IMR-90 (cell line): ENCODE data around the gene SPRED3. TPM values are rescaled to one million over a fixed set of nuclear protein-coding genes. Genes with fewer than 3 reads are reported as not detected.

Experiments
- ATAC-seq: fragments of 200-7000 bp; cut with Tn5 transposase; 2 replicates; pipeline ENCODE4 v1.9.1; 2020; ENCODE audit warnings: low read depth, mild to moderate bottlenecking, moderate library complexity
- BruUV-seq: library from RNA; stranded (reverse); fragments of 400-500 nt; replicated peaks from 2 replicates; lab custom pipeline; 2021; lab: Mats Ljungman, UMichigan
- CTCF ChIA-PET: fragments of 300-600 bp; formaldehyde crosslinking; extraction: SDS; loops from one replicate; lab custom pipeline; 2021; ENCODE audit warnings: antibody characterized with exemption; lab: Yijun Ruan, JAX
- POLR2A ChIA-PET: fragments of 300-600 bp; sonication (Branson Sonifier 250); formaldehyde crosslinking; loops from one replicate; lab custom pipeline; 2022; ENCODE audit warnings: antibody characterized with exemption; ENCODE audit not compliant: unreplicated experiment; lab: Charles Lee
- DNase-seq: peaks from one replicate; pipeline ENCODE4 v3.0.0; 2013
- H2AFZ ChIP-seq: replicated peaks from 2 replicates; pipeline ENCODE3; 2013; ENCODE audit warnings: low read length, mild to moderate bottlenecking; ENCODE audit not compliant: poor library complexity
- H2AK5ac ChIP-seq: 2 replicates; pipeline ENCODE4 v1.6.1; 2013; ENCODE audit warnings: low read depth, low read length, inconsistent platforms
- H2AK9ac ChIP-seq: replicated peaks from 2 replicates; pipeline ENCODE3; 2013; ENCODE audit warnings: mild to moderate bottlenecking, low read depth, low read length, moderate library complexity; ENCODE audit not compliant: poor library complexity
- H2BK120ac ChIP-seq: 2 replicates; pipeline ENCODE4 v1.6.1; 2013; ENCODE audit warnings: low read depth, low read length, inconsistent platforms
- H2BK15ac ChIP-seq: 3 replicates; pipeline ENCODE4 v1.6.1; 2013; ENCODE audit warnings: low read depth, low read length, inconsistent platforms
- H2BK20ac ChIP-seq: 2 replicates; pipeline ENCODE4 v1.6.1; 2013; ENCODE audit warnings: low read depth, mild to moderate bottlenecking, inconsistent platforms, low read length, moderate library complexity
- H2BK5ac ChIP-seq: 2 replicates; pipeline ENCODE4 v1.6.1; 2013; ENCODE audit warnings: mild to moderate bottlenecking, low read depth, low read length, inconsistent platforms; ENCODE audit not compliant: poor library complexity, severe bottlenecking
- H3K14ac ChIP-seq: replicated peaks from 2 replicates; pipeline ENCODE4 v1.6.1; 2013; ENCODE audit warnings: low read depth, low read length, inconsistent platforms
- H3K18ac ChIP-seq: 2 replicates; pipeline ENCODE4 v1.6.1; 2013; ENCODE audit warnings: low read depth, low read length, control low read depth
- H3K23ac ChIP-seq: 2 replicates; pipeline ENCODE4 v1.6.1; 2013; ENCODE audit warnings: low read depth, low read length, inconsistent platforms
- H3K27ac ChIP-seq: 2 replicates; pipeline ENCODE4 v1.5.1; 2013; ENCODE audit warnings: mild to moderate bottlenecking, control low read depth, low read length; ENCODE audit not compliant: insufficient read depth
- H3K27me3 ChIP-seq: 2 replicates; pipeline ENCODE4 v1.6.1; 2013; ENCODE audit warnings: low read length; ENCODE audit not compliant: control insufficient read depth, insufficient read depth
- H3K36me3 ChIP-seq: 2 replicates; pipeline ENCODE4 v1.6.1; 2013; ENCODE audit warnings: low read length, mixed read lengths; ENCODE audit not compliant: control insufficient read depth, insufficient read depth
- H3K4ac ChIP-seq: 2 replicates; pipeline ENCODE4 v1.6.1; 2013; ENCODE audit warnings: low read depth, low read length, inconsistent platforms
- H3K4me1 ChIP-seq: 2 replicates; pipeline ENCODE4 v1.6.1; 2013; ENCODE audit warnings: low read length, mixed read lengths; ENCODE audit not compliant: control insufficient read depth, insufficient read depth
- H3K4me2 ChIP-seq: 2 replicates; pipeline ENCODE4 v1.6.1; 2013; ENCODE audit warnings: low read depth, mild to moderate bottlenecking, control low read depth, low read length, moderate library complexity
- H3K4me3 ChIP-seq: 2 replicates; pipeline ENCODE4 v1.5.1; 2013; ENCODE audit warnings: low read depth, mild to moderate bottlenecking, control low read depth, low read length, moderate library complexity; ENCODE audit not compliant: insufficient read depth
- H3K56ac ChIP-seq: 2 replicates; pipeline ENCODE4 v1.6.1; 2013; ENCODE audit warnings: low read length, inconsistent platforms; ENCODE audit not compliant: insufficient read depth; ENCODE audit errors: extremely low read depth
- H3K79me1 ChIP-seq, 2 experiments: 2 replicates each; pipeline ENCODE4 v1.6.1; 2013; ENCODE audit warnings: low read length in 2 of 2, inconsistent platforms in 1 of 2, low read depth in 1 of 2
- H3K9ac ChIP-seq: 2 replicates; pipeline ENCODE4 v1.6.1; 2013; ENCODE audit warnings: low read depth, low read length, control low read depth
- H3K9me1 ChIP-seq: 2 replicates; pipeline ENCODE4 v1.6.1; 2013; ENCODE audit warnings: low read length, inconsistent platforms; ENCODE audit not compliant: insufficient read depth
- H3K9me3 ChIP-seq: 2 replicates; pipeline ENCODE4 v1.6.1; 2013; ENCODE audit warnings: low read length; ENCODE audit not compliant: control insufficient read depth, insufficient read depth
- H4K20me1 ChIP-seq: 2 replicates; pipeline ENCODE4 v1.6.1; 2013; ENCODE audit warnings: low read length, inconsistent platforms; ENCODE audit not compliant: insufficient read depth
- H4K5ac ChIP-seq: 2 replicates; pipeline ENCODE4 v1.6.1; 2013; ENCODE audit warnings: mild to moderate bottlenecking, low read depth, low read length, control low read depth
- H4K8ac ChIP-seq, 2 experiments: 2 replicates each; pipeline ENCODE4 v1.6.1; 2013; ENCODE audit warnings: low read depth in 2 of 2, low read length in 2 of 2, control low read depth in 1 of 2, inconsistent platforms in 1 of 2
- H4K91ac ChIP-seq: 2 replicates; pipeline ENCODE4 v1.6.1; 2013; ENCODE audit warnings: low read depth, low read length, inconsistent platforms; ENCODE audit not compliant: insufficient read depth
- BHLHE40 ChIP-seq: fragments of 150-350 bp; IDR thresholded peaks from 2 replicates; pipeline ENCODE4 v1.6.1; 2016; ENCODE audit warnings: mild to moderate bottlenecking, low read depth, low read length
- CEBPB ChIP-seq: IDR thresholded peaks from 2 replicates; pipeline ENCODE4 v1.6.1; 2012; ENCODE audit warnings: low read depth, low read length, improper control_type of control experiment
- CHD1 ChIP-seq: IDR thresholded peaks from 2 replicates; pipeline ENCODE4 v1.6.1; 2012; ENCODE audit warnings: low read depth, low read length, improper control_type of control experiment
- ELK1 ChIP-seq: fragments of 150-350 bp; IDR thresholded peaks from 2 replicates; pipeline ENCODE4 v1.6.1; 2016; ENCODE audit warnings: low read depth, mild to moderate bottlenecking, low read length, moderate library complexity, borderline replicate concordance
- FOS ChIP-seq: fragments of 150-350 bp; IDR thresholded peaks from 2 replicates; pipeline ENCODE4 v1.6.1; 2016; ENCODE audit warnings: low read depth, low read length
- MAFK ChIP-seq: IDR thresholded peaks from 2 replicates; pipeline ENCODE4 v1.6.1; 2012; ENCODE audit warnings: low read depth, low read length, improper control_type of control experiment
- MXI1 ChIP-seq: IDR thresholded peaks from 2 replicates; pipeline ENCODE4 v1.6.1; 2012; ENCODE audit warnings: low read depth, mild to moderate bottlenecking, low read length, moderate library complexity, borderline replicate concordance
- NFE2L2 ChIP-seq: fragments of 150-350 bp; IDR thresholded peaks from 2 replicates; pipeline ENCODE4 v1.6.1; 2016; ENCODE audit warnings: low read depth, mild to moderate bottlenecking, low read length
- RAD21 ChIP-seq: IDR thresholded peaks from 2 replicates; pipeline ENCODE4 v1.6.1; 2012; ENCODE audit warnings: low read length, improper control_type of control experiment
- RCOR1 ChIP-seq: IDR thresholded peaks from 2 replicates; pipeline ENCODE4 v1.6.1; 2012; ENCODE audit warnings: mild to moderate bottlenecking, low read length, improper control_type of control experiment; ENCODE audit not compliant: insufficient replicate concordance
- RFX5 ChIP-seq: IDR thresholded peaks from 2 replicates; pipeline ENCODE4 v1.8.0; 2012; ENCODE audit warnings: low read depth, mild to moderate bottlenecking, low read length, moderate library complexity
- SMC3 ChIP-seq: fragments of 150-350 bp; IDR thresholded peaks from 2 replicates; pipeline ENCODE4 v1.6.1; 2016; ENCODE audit warnings: low read depth, mild to moderate bottlenecking, antibody characterized with exemption, low read length, moderate library complexity
- WGBS, 2 experiments: methylation state at CpG; one replicate each; pipeline versions ENCODE4 v1.1.5 to v1.1.7; 2013; ENCODE audit warnings: missing lambda C conversion rate in 2 of 2; ENCODE audit not compliant: insufficient read length in 1 of 2; ENCODE audit errors: extremely low coverage in 2 of 2; 5-methylcytosine and 5-hydroxymethylcytosine counted together
- dilution Hi-C: fragments of 300-500 bp; cut with HindIII; formaldehyde crosslinking; loops from one replicate; pipeline ENCODE4 v1.14.3; 2018; ENCODE audit warnings: low sequenced_read_pairs; ENCODE audit not compliant: unreplicated experiment
- in situ Hi-C: fragments of 300-500 bp; cut with MboI; formaldehyde crosslinking; loops from 3 replicates; pipeline ENCODE4 v1.14.3; 2019; ENCODE audit warnings: low sequenced_read_pairs, inconsistent platforms, mixed read lengths
- intact Hi-C: fragments of 100-400 bp; cut with micrococcal nuclease; formaldehyde crosslinking; loops from 2 replicates; pipeline ENCODE4 v1.10.0; 2022
- polyA plus RNA-seq, 3 experiments: library from polyadenylated mRNA; depleted of rRNA; stranded (reverse); fragments of >200 nt; gene quantifications; 2 replicates each; pipeline ENCODE4 v1.2.3, GENCODE V29; 2012; ENCODE audit warnings: low replicate concordance in 1 of 3
- total RNA-seq: library from RNA; depleted of rRNA; stranded (reverse); fragments of >200 nt; gene quantifications from 2 replicates; pipeline ENCODE4 v1.2.3, GENCODE V29; 2012
- TF ChIP-seq, protein P1 (sequence below): fragments of 150-350 bp; IDR thresholded peaks from 2 replicates; pipeline ENCODE4 v1.6.1; 2017; ENCODE audit warnings: mild to moderate bottlenecking, antibody characterized with exemption, low read length, low read depth

Gene SPRED3
- total and polyA plus RNA-seq, 2 of the 4 experiments (the other 2 are of a cell fraction), result 0.90 to 7.9 TPM

- 0 out of 2 replicates have a peak, but pooled peaks have one; percentile 6 for TF ChIP-seq RAD21
- no peak for TF ChIP-seq CEBPB
- peak; percentile 16; the same call in 1 of the 2 replicates for TF ChIP-seq MXI1
- 0 out of 2 replicates have a peak, but pooled peaks have one; percentile 16 for TF ChIP-seq FOS
Observed at GRCh38 chr19:38374332-38375097, 14.0 kb upstream of the SPRED3 start, which contains the start of gene PSMD8 (continued).

GRCh38 chr19:38375098-38375493 lies 13.4 kb upstream of the SPRED3 start:
- H4K5ac ChIP-seq, result peak overlapping the region; percentile 43
- peaks cover under 1% of the 10 kb centered on the region; the same call in 1 of the 2 replicates for H3K27me3 ChIP-seq
- peak overlapping the region; percentile 65 for H2BK5ac ChIP-seq
- H4K20me1 ChIP-seq, result peaks cover 40% of the 10 kb centered on the region
- dilution Hi-C loops (no loop called here), intact Hi-C loops (loop anchor here (2.0 kb wide), 2 partner anchors 14 to 38 kb away; partner anchors contain the start of genes GGN and SPRED3), in situ Hi-C loops (no loop called here)
- BruUV-seq, result no TSS peak
- peak overlapping the region; percentile 99 for H3K14ac ChIP-seq
- peak overlapping the region; percentile 96 for H3K4ac ChIP-seq
- H4K8ac ChIP-seq, result peak overlapping the region; percentile 68 to 94
- peak overlapping the region; percentile 48; the same call in 1 of the 3 replicates for H2BK15ac ChIP-seq
- H3K9ac ChIP-seq, result peak overlapping the region; percentile 88
- peak overlapping the region; percentile 60 for H2BK120ac ChIP-seq
- ATAC-seq (peak; percentile 19), DNase-seq (peak; percentile 11)
- TF ChIP-seq MAFK (no peak), SMC3 (no peak), ELK1 (no peak), CEBPB (no peak), CHD1 (no peak), RCOR1 (no peak), NFE2L2 (no peak), RFX5 (no peak), BHLHE40 (no peak), MXI1 (no peak)
- TF ChIP-seq, protein P1, sequence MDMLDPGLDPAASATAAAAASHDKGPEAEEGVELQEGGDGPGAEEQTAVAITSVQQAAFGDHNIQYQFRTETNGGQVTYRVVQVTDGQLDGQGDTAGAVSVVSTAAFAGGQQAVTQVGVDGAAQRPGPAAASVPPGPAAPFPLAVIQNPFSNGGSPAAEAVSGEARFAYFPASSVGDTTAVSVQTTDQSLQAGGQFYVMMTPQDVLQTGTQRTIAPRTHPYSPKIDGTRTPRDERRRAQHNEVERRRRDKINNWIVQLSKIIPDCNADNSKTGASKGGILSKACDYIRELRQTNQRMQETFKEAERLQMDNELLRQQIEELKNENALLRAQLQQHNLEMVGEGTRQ, result no peak
- peak overlapping the region; percentile 92 for H3K56ac ChIP-seq
- H3K27ac ChIP-seq, result peak overlapping the region; percentile 86
- H3K9me3 ChIP-seq, result no peaks in the 10 kb centered on the region
- H3K4me1 ChIP-seq, result peaks cover 12% of the 10 kb centered on the region
- peak overlapping the region; percentile 99 for H2AK9ac ChIP-seq
- H3K79me1 ChIP-seq, result peaks cover 19 to 51% of the 10 kb centered on the region in 2 experiments; a peak in 3 of 4 replicates
- peak overlapping the region; percentile 95; the same call in 1 of the 2 replicates for H3K23ac ChIP-seq
- H3K18ac ChIP-seq, result no peak overlapping the region; the same call in 1 of the 2 replicates
- peak overlapping the region; percentile 96 for H2AFZ ChIP-seq
- H3K9me1 ChIP-seq, result peaks cover 19% of the 10 kb centered on the region
- 1% methylated on average over 16 of the region's 18 CpGs; no CpG with 5 or more reads in 1 of the 2 experiments for WGBS, 2 experiments
- no peak overlapping the region for H2BK20ac ChIP-seq
- H3K36me3 ChIP-seq, result peaks cover 21% of the 10 kb centered on the region
- peak overlapping the region; percentile 59 for H3K4me3 ChIP-seq
- ChIA-PET CTCF (interaction anchor here (1.1 kb wide), 1 partner anchor 12 kb away, joined by 4 read pairs; the partner anchor contains the start of gene GGN), POLR2A (interaction anchor here (0.6 kb wide), 1 partner anchor 13 kb away, joined by 3 read pairs; no protein-coding TSS in a partner anchor)
- H4K91ac ChIP-seq, result peak overlapping the region; percentile 87
- H2AK5ac ChIP-seq, result peak overlapping the region; percentile 88
- peak overlapping the region; percentile 84 for H3K4me2 ChIP-seq
